A673 (cell line): Measurements from ENCODE around the gene MCM9. TPM values are rescaled to one million over a fixed set of nuclear protein-coding genes. Genes with fewer than 3 reads are reported as not detected.

ENCODE experiments used
- BruUV-seq: library from RNA; stranded (reverse); fragments of 400-500 nt; replicated peaks from 2 replicates; lab custom pipeline; 2021; lab: Mats Ljungman, UMichigan
- CTCF ChIA-PET: fragments of 300-600 bp; sonication (Branson Sonifier 250); formaldehyde crosslinking; loops from one replicate; lab custom pipeline; 2022; ENCODE audit warnings: antibody characterized with exemption; lab: Charles Lee
- POLR2A ChIA-PET: fragments of 300-600 bp; sonication (Branson Sonifier 250); formaldehyde crosslinking; loops from one replicate; lab custom pipeline; 2022; ENCODE audit warnings: antibody characterized with exemption; ENCODE audit not compliant: low non-redundant PET; lab: Charles Lee
- DNase-seq: peaks from one replicate; pipeline ENCODE4 v3.0.0-alpha.2; 2015; ENCODE audit warnings: low spot score
- H3K27ac ChIP-seq: fragments of 200-600 bp; sonication (generic); 2 replicates; pipeline ENCODE4 v1.5.1; 2016; ENCODE audit warnings: mixed run types, low read depth, mild to moderate bottlenecking, mixed read lengths, antibody characterized with exemption, low read length; ENCODE audit not compliant: poor library complexity, severe bottlenecking
- H3K27me3 ChIP-seq: fragments of 200-600 bp; sonication (generic); replicated peaks from 2 replicates; pipeline ENCODE4 v1.6.1; 2017; ENCODE audit warnings: mixed run types, low read depth, mild to moderate bottlenecking, mixed read lengths, antibody characterized with exemption, low read length; ENCODE audit not compliant: insufficient read depth, poor library complexity
- H3K36me3 ChIP-seq: fragments of 200-600 bp; sonication (generic); 2 replicates; pipeline ENCODE4 v1.6.1; 2016; ENCODE audit warnings: mixed run types, mild to moderate bottlenecking, mixed read lengths, antibody characterized with exemption, low read length; ENCODE audit not compliant: insufficient read depth, poor library complexity, severe bottlenecking
- H3K4me1 ChIP-seq: fragments of 200-600 bp; sonication (generic); 2 replicates; pipeline ENCODE4 v1.6.1; 2017; ENCODE audit warnings: mixed run types, mild to moderate bottlenecking, mixed read lengths, antibody characterized with exemption, low read length; ENCODE audit not compliant: insufficient read depth, poor library complexity, severe bottlenecking
- H3K4me3 ChIP-seq: fragments of 200-600 bp; sonication (generic); 2 replicates; pipeline ENCODE4 v1.5.1; 2016; ENCODE audit warnings: low read depth, mixed run types, mild to moderate bottlenecking, mixed read lengths, low read length; ENCODE audit not compliant: poor library complexity, severe bottlenecking
- H3K9me3 ChIP-seq: fragments of 200-600 bp; sonication (generic); 2 replicates; pipeline ENCODE4 v1.6.1; 2016; ENCODE audit warnings: mixed run types, low read depth, mild to moderate bottlenecking, mixed read lengths, antibody characterized with exemption, low read length; ENCODE audit not compliant: poor library complexity, severe bottlenecking
- CTCF ChIP-seq: fragments of 300-800, 200-600 bp; sonication (generic); conservative IDR thresholded peaks from 2 replicates; pipeline ENCODE4 v1.5.1; 2017; ENCODE audit warnings: low read depth, mild to moderate bottlenecking, antibody characterized with exemption, low read length, moderate library complexity, mixed read lengths
- EZH2 ChIP-seq: fragments of 200-600 bp; sonication (generic); IDR thresholded peaks from 2 replicates; pipeline ENCODE4 v1.6.1; 2017; ENCODE audit warnings: borderline replicate concordance, low read depth, mild to moderate bottlenecking, mixed read lengths, antibody characterized with exemption, low read length; ENCODE audit not compliant: poor library complexity, severe bottlenecking
- intact Hi-C: fragments of 100-400 bp; cut with micrococcal nuclease; formaldehyde crosslinking; loops from one replicate; pipeline ENCODE4 v1.10.0; 2022; ENCODE audit not compliant: unreplicated experiment
- total RNA-seq: library from RNA; stranded (reverse); gene quantifications from 2 replicates; pipeline ENCODE4 v1.2.3, GENCODE V29; 2021

MCM9 gene
- total RNA-seq, 1 experiment from 2014 or later = 16.9 TPM

GRCh38 chr6:118776607-118777549 is 158.1 kb downstream of the MCM9 start:
- Histone ChIP-seq H3K4me3 (no peak overlapping the region), H3K4me1 (no peaks in the 10 kb centered on the region), H3K27ac (no peak overlapping the region), H3K36me3 (no peaks in the 10 kb centered on the region), H3K9me3 (no peaks in the 10 kb centered on the region), H3K27me3 (no peaks in the 10 kb centered on the region)
- intact Hi-C loops = loop anchor here (5.0 kb wide), 2 partner anchors 495 to 935 kb away; no protein-coding TSS in a partner anchor
- ChIA-PET POLR2A (no interaction called here), CTCF (interaction anchor here (0.6 kb wide), 1 partner anchor 1426 kb away, joined by 6 read pairs; no protein-coding TSS in a partner anchor)
- no TSS peak for BruUV-seq
- TF ChIP-seq CTCF (peak; percentile 85), EZH2 (no peak)
- DNase-seq = peak; percentile 79

GRCh38 chr6:118775381-118775780 is 159.6 kb downstream of the MCM9 start:
- ChIA-PET POLR2A (no interaction called here), CTCF (no interaction called here)
- TF ChIP-seq EZH2 = no peak
- BruUV-seq = no TSS peak
- Histone ChIP-seq H3K4me3 (no peak overlapping the region), H3K4me1 (no peaks in the 10 kb centered on the region), H3K27me3 (no peaks in the 10 kb centered on the region), H3K27ac (no peak overlapping the region), H3K36me3 (no peaks in the 10 kb centered on the region), H3K9me3 (no peaks in the 10 kb centered on the region)
- no peak for DNase-seq
- intact Hi-C loops = loop anchor here (5.0 kb wide), 2 partner anchors 493 to 933 kb away; no protein-coding TSS in a partner anchor

- Histone ChIP-seq H3K27ac (no peak overlapping the region), H3K36me3 (no peaks in the 10 kb centered on the region), H3K4me1 (no peaks in the 10 kb centered on the region), H3K27me3 (no peaks in the 10 kb centered on the region), H3K4me3 (no peak overlapping the region), H3K9me3 (no peaks in the 10 kb centered on the region)
- intact Hi-C loops = no loop called here
- DNase-seq = no peak
- no TSS peak for BruUV-seq
- CTCF ChIA-PET = no interaction called here
- TF ChIP-seq EZH2 (no peak), CTCF (no peak)
- POLR2A ChIA-PET = no interaction called here
Measured at GRCh38 chr6:118774581-118774980, 160.4 kb downstream of the MCM9 start.
